HEK293 (cell line): ENCODE data around the gene PREX1.

Experiments used
- ZNF664 ChIP-seq: fragments of 450-650 bp; formaldehyde crosslinking; IDR thresholded peaks from 2 replicates; pipeline ENCODE4 v1.5.1; 2016; ENCODE audit warnings: missing biosample characterization, missing genetic modification characterization
- ZNF830 ChIP-seq: fragments of 450-650 bp; IDR thresholded peaks from 2 replicates; pipeline ENCODE4 v1.5.0; 2018; ENCODE audit warnings: missing biosample characterization, missing genetic modification characterization, low read depth, mild to moderate bottlenecking, moderate library complexity
- TF ChIP-seq, protein P1 (sequence below): fragments of 450-650 bp; formaldehyde crosslinking; IDR thresholded peaks from 2 replicates; pipeline ENCODE4 v1.5.1; 2016; ENCODE audit warnings: missing biosample characterization, missing genetic modification characterization

DNA sequence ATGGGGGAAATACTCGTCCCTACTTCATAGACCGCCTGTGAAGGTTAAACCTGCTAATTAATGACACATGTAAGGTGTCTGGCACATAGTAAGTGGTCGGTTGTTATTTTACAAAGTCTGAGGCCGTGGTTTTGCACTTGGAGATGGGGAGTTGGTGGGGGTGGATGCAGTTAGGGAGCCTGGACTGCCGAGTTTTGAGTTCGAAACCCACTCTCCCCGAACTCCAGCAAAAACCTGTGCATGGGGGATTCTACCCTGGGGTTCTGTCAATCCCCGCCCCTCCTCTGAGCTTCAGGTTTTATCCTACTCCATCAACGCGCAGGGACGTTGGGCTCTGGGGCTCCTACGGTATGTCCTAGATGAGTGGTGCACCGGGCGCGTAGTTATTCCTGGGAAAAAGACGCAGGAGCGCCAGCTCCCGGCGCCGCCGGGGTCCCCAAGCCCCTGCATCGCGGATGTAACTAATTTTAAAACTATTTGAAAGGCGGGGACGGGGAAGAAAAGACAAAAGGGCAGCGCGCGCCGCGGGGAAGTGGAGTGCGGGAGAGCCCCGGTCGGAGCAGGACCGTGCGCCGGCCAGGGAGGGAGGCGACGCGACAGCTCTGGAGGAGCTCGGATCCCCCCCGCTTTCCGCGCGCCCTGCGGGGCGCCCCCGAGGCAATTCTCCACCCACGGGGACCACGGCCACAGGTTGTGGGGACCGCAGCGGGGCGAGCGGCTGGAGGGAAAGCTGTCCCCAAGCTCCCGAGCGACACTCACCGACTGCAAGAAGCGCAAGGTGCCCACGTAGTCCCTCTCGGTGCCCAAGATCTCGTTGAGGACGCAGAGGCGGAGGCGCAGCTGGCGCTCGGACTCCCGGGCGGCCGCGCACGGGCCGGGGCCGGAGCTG, 672 bp downstream of the PREX1 start:
- TF ChIP-seq ZNF664 (tag by site-specific recombination) (no peak), ZNF830 (tag by site-specific recombination) (no peak)
- TF ChIP-seq, protein P1, sequence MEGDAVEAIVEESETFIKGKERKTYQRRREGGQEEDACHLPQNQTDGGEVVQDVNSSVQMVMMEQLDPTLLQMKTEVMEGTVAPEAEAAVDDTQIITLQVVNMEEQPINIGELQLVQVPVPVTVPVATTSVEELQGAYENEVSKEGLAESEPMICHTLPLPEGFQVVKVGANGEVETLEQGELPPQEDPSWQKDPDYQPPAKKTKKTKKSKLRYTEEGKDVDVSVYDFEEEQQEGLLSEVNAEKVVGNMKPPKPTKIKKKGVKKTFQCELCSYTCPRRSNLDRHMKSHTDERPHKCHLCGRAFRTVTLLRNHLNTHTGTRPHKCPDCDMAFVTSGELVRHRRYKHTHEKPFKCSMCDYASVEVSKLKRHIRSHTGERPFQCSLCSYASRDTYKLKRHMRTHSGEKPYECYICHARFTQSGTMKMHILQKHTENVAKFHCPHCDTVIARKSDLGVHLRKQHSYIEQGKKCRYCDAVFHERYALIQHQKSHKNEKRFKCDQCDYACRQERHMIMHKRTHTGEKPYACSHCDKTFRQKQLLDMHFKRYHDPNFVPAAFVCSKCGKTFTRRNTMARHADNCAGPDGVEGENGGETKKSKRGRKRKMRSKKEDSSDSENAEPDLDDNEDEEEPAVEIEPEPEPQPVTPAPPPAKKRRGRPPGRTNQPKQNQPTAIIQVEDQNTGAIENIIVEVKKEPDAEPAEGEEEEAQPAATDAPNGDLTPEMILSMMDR (tag by site-specific recombination), result no peak
